ENCODE measurements around the gene LRRC4C.

LRRC4C gene

DNA sequence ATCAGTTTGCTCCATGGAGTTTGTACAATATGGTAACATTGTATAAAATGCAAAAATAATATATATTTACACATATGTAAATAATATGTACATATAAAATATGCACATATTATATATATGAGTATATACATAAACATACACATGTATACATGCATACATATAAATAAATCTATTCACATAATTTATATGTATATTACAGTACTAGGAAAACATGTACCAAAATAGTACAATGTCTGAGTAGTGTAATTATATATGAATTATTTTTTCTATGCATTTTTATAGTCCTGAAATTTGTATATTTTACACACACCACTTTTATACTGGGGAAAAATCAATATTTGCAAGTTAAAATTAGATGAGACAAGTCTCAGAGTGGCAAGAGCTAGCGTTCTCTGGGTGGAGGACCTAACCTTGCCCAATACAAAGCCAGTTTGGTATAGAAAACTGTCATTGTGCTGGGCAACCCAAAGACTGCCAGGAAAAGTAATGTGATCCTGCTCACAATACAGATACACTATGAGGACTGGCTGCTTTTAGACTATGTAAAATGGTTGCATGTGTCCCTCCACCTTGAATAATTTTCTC is 889.4 kb downstream of the LRRC4C start:
- TF ChIP-seq, protein P1, sequence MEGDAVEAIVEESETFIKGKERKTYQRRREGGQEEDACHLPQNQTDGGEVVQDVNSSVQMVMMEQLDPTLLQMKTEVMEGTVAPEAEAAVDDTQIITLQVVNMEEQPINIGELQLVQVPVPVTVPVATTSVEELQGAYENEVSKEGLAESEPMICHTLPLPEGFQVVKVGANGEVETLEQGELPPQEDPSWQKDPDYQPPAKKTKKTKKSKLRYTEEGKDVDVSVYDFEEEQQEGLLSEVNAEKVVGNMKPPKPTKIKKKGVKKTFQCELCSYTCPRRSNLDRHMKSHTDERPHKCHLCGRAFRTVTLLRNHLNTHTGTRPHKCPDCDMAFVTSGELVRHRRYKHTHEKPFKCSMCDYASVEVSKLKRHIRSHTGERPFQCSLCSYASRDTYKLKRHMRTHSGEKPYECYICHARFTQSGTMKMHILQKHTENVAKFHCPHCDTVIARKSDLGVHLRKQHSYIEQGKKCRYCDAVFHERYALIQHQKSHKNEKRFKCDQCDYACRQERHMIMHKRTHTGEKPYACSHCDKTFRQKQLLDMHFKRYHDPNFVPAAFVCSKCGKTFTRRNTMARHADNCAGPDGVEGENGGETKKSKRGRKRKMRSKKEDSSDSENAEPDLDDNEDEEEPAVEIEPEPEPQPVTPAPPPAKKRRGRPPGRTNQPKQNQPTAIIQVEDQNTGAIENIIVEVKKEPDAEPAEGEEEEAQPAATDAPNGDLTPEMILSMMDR (IDR thresholded peaks at IDR 0.05): no peak

DNA sequence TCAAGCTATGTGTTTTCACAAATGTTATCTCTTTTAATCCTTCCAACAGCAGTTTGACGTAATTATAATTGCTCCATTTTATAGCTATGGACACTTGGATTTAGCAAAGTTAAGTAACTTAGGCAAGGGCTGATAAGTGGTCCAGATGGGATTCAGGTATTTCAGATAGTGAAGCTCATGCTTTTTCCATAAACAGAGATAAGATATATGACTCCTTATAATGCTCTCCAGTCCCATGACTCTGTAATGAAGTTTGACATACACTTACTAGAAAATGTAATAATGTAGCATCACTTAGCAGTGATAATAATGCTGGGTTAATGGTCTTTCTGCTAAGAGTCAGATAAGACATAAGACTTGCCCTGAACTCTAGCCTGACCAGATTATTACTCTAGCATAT is 892.1 kb downstream of the LRRC4C start:
- TF ChIP-seq, protein P1 (IDR thresholded peaks at IDR 0.05): no peak

DNA sequence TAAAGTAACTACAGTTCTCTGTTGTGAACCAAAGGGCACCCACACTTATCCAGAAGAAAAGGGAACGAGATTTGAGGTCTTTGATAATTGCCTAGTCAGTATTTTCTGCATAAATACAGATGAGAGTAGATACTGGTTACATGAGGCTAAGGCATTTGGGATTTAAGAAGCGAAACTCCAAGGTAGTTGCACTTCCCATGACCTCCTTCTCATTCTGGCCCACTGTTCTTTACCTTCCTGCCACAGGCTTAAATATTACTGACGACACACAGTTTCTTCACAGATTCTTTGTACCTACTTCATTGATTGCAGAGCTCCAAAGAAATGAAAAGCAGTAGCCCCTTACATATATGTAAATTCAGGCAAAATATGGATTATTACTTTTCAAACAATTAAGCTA is 915.3 kb downstream of the LRRC4C start:
- TF ChIP-seq, protein P1 (IDR thresholded peaks at IDR 0.05): no peak

DNA sequence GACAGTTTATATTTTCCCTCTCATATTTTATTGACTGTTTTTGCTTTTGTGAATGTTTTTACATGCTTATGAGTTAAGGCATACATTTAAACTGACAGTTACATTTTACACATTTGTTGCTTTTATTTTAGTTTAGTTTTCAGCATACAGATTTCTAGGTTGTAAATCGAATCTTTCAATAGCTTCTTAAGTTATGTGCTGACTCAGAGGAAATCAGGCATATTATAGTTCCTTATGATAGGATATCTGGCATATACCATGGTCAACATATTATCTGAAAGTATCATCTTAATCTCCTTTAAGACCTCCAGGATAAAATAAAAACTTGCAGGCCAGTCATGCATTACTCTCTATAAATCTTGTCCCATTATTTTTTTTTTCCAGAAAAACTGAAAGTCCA is 916.6 kb downstream of the LRRC4C start:
- TF ChIP-seq, protein P1 (IDR thresholded peaks at IDR 0.05): no peak

DNA sequence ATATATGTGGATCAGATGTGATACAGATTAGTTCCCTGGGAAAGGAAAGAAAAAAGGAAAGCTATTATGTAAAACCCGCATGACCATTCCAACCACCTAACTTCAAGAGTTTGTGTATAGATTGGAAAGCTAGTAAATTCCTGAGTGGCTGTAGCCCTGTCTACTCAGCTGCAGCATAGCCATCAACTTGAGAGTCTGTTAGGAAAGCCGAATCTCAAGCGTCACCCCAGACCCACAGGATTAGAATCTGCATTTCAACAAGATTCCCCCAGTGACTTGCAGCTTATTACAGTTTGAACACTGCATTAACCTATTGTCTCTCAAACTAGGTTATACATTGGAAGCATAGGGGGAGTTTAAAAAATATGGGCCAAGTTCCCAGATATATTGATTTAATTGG is 921.7 kb downstream of the LRRC4C start:
- TF ChIP-seq, protein P1 (IDR thresholded peaks at IDR 0.05): no peak

DNA sequence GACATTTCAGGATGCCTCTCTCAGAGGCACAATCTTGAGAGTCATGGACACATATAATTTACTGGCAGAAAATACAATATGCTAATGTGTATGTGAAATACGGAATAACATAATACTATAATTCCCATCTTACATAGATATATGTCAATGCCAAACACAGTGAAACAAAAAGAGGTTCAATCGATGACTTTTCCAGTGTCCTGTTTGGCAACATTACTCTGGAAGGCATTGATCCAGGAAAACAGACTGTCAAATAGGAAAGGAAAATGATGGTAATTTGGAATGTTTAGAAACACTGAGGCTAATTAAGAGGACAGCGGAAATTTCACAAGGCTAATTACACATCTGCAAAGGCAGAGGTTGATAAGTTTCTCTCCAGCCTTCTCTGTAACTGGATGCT is 942.3 kb downstream of the LRRC4C start:
- TF ChIP-seq, protein P1 (IDR thresholded peaks at IDR 0.05): no peak

DNA sequence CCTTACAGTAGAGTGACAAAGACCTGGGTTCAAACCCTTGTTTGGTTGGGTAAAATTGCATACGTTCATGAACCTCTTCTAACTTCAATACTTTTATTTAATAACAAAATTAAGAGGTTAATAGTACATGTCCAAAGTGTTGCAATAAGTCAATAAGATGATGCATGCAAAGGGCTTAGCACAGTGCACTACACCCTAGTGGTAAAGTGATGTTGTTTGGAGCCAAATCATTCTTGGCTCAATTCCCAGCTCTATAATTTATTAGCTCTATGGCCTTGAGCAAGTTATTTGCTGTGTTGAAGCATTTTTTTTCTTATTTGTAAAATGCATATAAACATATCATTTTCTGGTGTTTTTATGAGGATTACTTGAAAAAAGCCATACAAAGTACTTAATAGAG is 945.3 kb downstream of the LRRC4C start:
- TF ChIP-seq, protein P1 (IDR thresholded peaks at IDR 0.05): no peak; the same call in 1 of the 2 replicates

DNA sequence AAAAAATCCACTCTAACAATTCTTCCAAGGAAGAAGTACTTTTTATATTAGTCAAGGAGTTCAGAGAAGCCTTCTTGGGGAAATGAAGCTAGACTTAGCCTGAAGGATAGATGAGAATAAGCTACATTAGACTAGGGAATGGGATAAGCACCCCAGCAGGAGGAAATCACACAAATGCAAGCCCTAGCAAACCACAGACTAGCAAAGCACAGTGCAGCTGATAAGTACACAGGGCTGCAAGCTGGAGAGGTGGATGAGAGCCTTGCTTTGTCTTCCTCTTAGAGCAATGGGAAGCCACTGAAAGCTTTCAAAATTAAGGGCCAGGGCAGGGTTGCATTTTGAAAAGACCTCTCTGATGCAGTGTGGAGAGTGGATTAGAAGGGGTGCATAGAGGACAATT is 946.2 kb downstream of the LRRC4C start:
- TF ChIP-seq, protein P1 (IDR thresholded peaks at IDR 0.05): no peak
